K562 (cell line): Measurements from ENCODE around the gene TRAP1. TPM values are rescaled to one million over a fixed set of nuclear protein-coding genes. Genes with fewer than 3 reads are reported as not detected.

Source experiments
- ARNT ChIP-seq, 2 experiments: fragments of 450-650 bp; IDR thresholded peaks; 2 replicates each; pipeline ENCODE4 v1.6.1; 2016; ENCODE audit warnings: mild to moderate bottlenecking in 1 of 2
- ATF7 ChIP-seq: fragments of 450-650 bp; IDR thresholded peaks from 2 replicates; pipeline ENCODE4 v1.7.1; 2014; ENCODE audit warnings: mild to moderate bottlenecking, moderate library complexity
- CBX8 ChIP-seq: fragments of 200-600 bp; sonication (generic); IDR thresholded peaks from 2 replicates; pipeline ENCODE4 v1.6.1; 2012; ENCODE audit warnings: borderline replicate concordance, mixed run types, low read depth, mild to moderate bottlenecking, moderate library complexity, mixed read lengths, low read length, control low read depth, inconsistent platforms; ENCODE audit not compliant: poor library complexity, severe bottlenecking; ENCODE audit errors: extremely low read depth
- CCAR2 ChIP-seq: fragments of 200-400 bp; formaldehyde crosslinking; IDR thresholded peaks from 2 replicates; pipeline ENCODE4 v1.6.1; 2017; ENCODE audit warnings: mild to moderate bottlenecking, low read depth, low read length
- E2F3 ChIP-seq: fragments of 250-450 bp; sonication (Bioruptor Pico); IDR thresholded peaks from 2 replicates; pipeline ENCODE4 v1.4.0; 2020; ENCODE audit warnings: mild to moderate bottlenecking
- ETV1 ChIP-seq: fragments of 450-650 bp; conservative IDR thresholded peaks from 2 replicates; pipeline ENCODE4 v1.6.1; 2016; ENCODE audit warnings: missing genetic modification characterization, control low read depth, low read depth, missing compliant biosample characterization
- ETV6 ChIP-seq, 3 experiments: fragments of 150-350 bp in 1 of 3; sonication (generic) in 1 of 3; formaldehyde crosslinking in 1 of 3; IDR thresholded peaks; 2 replicates each; pipeline versions ENCODE4 v1.6.1 to v1.8.0; 2014 to 2022; ENCODE audit warnings: borderline replicate concordance in 2 of 3, low read depth in 2 of 3, antibody characterized with exemption in 1 of 3, low read length in 1 of 3, mild to moderate bottlenecking in 1 of 3, missing genetic modification reagents in 1 of 3
- GABPB1 ChIP-seq: sonication (generic); formaldehyde crosslinking; IDR thresholded peaks from 2 replicates; pipeline ENCODE4 v1.8.0; 2022; ENCODE audit warnings: mild to moderate bottlenecking, missing genetic modification reagents
- HDGF ChIP-seq: fragments of 450-650 bp; IDR thresholded peaks from 2 replicates; pipeline ENCODE4 v1.6.1; 2016
- KLF10 ChIP-seq: fragments of 250-450 bp; sonication (Bioruptor Pico); IDR thresholded peaks from 2 replicates; pipeline ENCODE4 v1.6.1; 2021; ENCODE audit warnings: matching md5 sums
- MAZ ChIP-seq, 2 experiments: fragments of 450-650 bp in 1 of 2; sonication (generic) in 1 of 2; formaldehyde crosslinking; IDR thresholded peaks in 1 of 2; conservative IDR thresholded peaks in 1 of 2; 2 replicates each; pipeline versions ENCODE4 v1.4.0 to v1.5.0; 2020; ENCODE audit warnings: mild to moderate bottlenecking in 1 of 2, missing genetic modification reagents in 1 of 2
- MLX ChIP-seq, 2 experiments: fragments of 450-650 bp in 1 of 2; sonication (generic) in 1 of 2; formaldehyde crosslinking; conservative IDR thresholded peaks; 2 replicates each; pipeline versions ENCODE4 v1.4.0 to v1.8.1; 2020 to 2022; ENCODE audit warnings: mild to moderate bottlenecking in 1 of 2, missing genetic modification reagents in 1 of 2
- NFIC ChIP-seq: fragments of 450-650 bp; IDR thresholded peaks from 2 replicates; pipeline ENCODE4 v1.6.1; 2017; ENCODE audit warnings: mild to moderate bottlenecking, inconsistent platforms
- NFIX ChIP-seq: fragments of 250-450 bp; sonication (Bioruptor Pico); IDR thresholded peaks from 2 replicates; pipeline ENCODE4 v1.4.0; 2020; ENCODE audit warnings: low read depth, mild to moderate bottlenecking, moderate library complexity
- POLR3G ChIP-seq: IDR thresholded peaks from 2 replicates; pipeline ENCODE4 v1.6.1; 2011; ENCODE audit not compliant: insufficient read length, insufficient replicate concordance; ENCODE audit errors: extremely low read depth
- RB1 ChIP-seq: fragments of 450-650 bp; IDR thresholded peaks from 2 replicates; pipeline ENCODE4 v1.6.1; 2017; ENCODE audit warnings: low read depth, mild to moderate bottlenecking
- RFX5 ChIP-seq: IDR thresholded peaks from 2 replicates; pipeline ENCODE4 v1.6.1; 2011; ENCODE audit warnings: low read depth, mild to moderate bottlenecking, improper control_type of control experiment, low read length
- RNF2 ChIP-seq: sonication (generic); IDR thresholded peaks from 2 replicates; pipeline ENCODE4 v1.6.1; 2016
- RUNX1 ChIP-seq: sonication (generic); IDR thresholded peaks from 2 replicates; pipeline ENCODE4 v1.6.1; 2016; ENCODE audit warnings: antibody characterized with exemption, low read depth
- SMAD1 ChIP-seq: fragments of 150-350 bp; IDR thresholded peaks from 2 replicates; pipeline ENCODE4 v1.6.1; 2014; ENCODE audit warnings: low read length, low read depth; ENCODE audit not compliant: partially characterized antibody
- STAT5A ChIP-seq: IDR thresholded peaks from 2 replicates; pipeline ENCODE4 v1.6.1; 2012; ENCODE audit warnings: low read length, inconsistent platforms, borderline replicate concordance
- TRIM24 ChIP-seq, 2 experiments: fragments of 450-650 bp; IDR thresholded peaks; 2 replicates each; pipeline ENCODE4 v1.6.1; 2016
- TSC22D4 ChIP-seq: fragments of 450-650 bp; IDR thresholded peaks from 2 replicates; pipeline ENCODE4 v1.6.1; 2016; ENCODE audit warnings: missing genetic modification characterization, missing biosample characterization, control low read depth
- ZBTB1 ChIP-seq: sonication (generic); formaldehyde crosslinking; IDR thresholded peaks from 2 replicates; pipeline ENCODE4 v1.8.1; 2023; ENCODE audit warnings: missing genetic modification reagents, low read depth, mild to moderate bottlenecking, borderline replicate concordance
- ZBTB9 ChIP-seq: fragments of 450-650 bp; formaldehyde crosslinking; IDR thresholded peaks from 2 replicates; pipeline ENCODE4 v1.4.0; 2020; ENCODE audit warnings: mild to moderate bottlenecking, moderate library complexity
- ZNF24 ChIP-seq: fragments of 450-650 bp; IDR thresholded peaks from 2 replicates; pipeline ENCODE4 v1.6.1; 2016
- ZNF263 ChIP-seq: sonication (generic); formaldehyde crosslinking; IDR thresholded peaks from 2 replicates; pipeline ENCODE4 v1.8.0; 2022; ENCODE audit warnings: mild to moderate bottlenecking, missing genetic modification reagents, borderline replicate concordance
- ZNF436 ChIP-seq: fragments of 250-450, 450-650 bp; sonication (Bioruptor Pico); formaldehyde crosslinking; IDR thresholded peaks from 2 replicates; pipeline ENCODE4 v1.7.0; 2020; ENCODE audit warnings: mild to moderate bottlenecking
- ZNF764 ChIP-seq: fragments of 250-450 bp; sonication (Bioruptor Pico); IDR thresholded peaks from 2 replicates; pipeline ENCODE4 v1.4.0; 2020; ENCODE audit warnings: low read depth, mild to moderate bottlenecking, moderate library complexity
- polyA plus RNA-seq, 8 experiments: library from polyadenylated mRNA; depleted of rRNA in 4 of 8; stranded (reverse) in 5 of 8; unstranded in 3 of 8; fragments of >200 nt; fragmentation: Nextera tagmentation in 2 of 8; fragmentation: Illumina TruSeq in 1 of 8; extraction: Ambion mirVana in 2 of 8; extraction: Trizol in 1 of 8; gene quantifications; 2 replicates each; pipeline versions ENCODE4 v1.2.1 to v1.2.3, GENCODE V29; 2011 to 2014; ENCODE audit warnings: inconsistent platforms in 1 of 8, missing spikeins in 1 of 8
- total RNA-seq, 7 experiments: library from RNA; depleted of rRNA in 6 of 7; stranded (reverse); fragments of >200 nt in 6 of 7; fragmentation: Illumina TruSeq in 2 of 7; extraction: Trizol in 2 of 7; gene quantifications; 2 replicates each; pipeline versions ENCODE4 v1.2.1 to v1.2.3, GENCODE V29; 2011 to 2021; ENCODE audit warnings: low replicate concordance in 1 of 7

The TRAP1 gene
- total and polyA plus RNA-seq, 9 of the 15 experiments (the other 6 are each of a cell fraction or from before 2014, with no cell fraction given) = 19.1 to 436 (median 301) TPM

DNA sequence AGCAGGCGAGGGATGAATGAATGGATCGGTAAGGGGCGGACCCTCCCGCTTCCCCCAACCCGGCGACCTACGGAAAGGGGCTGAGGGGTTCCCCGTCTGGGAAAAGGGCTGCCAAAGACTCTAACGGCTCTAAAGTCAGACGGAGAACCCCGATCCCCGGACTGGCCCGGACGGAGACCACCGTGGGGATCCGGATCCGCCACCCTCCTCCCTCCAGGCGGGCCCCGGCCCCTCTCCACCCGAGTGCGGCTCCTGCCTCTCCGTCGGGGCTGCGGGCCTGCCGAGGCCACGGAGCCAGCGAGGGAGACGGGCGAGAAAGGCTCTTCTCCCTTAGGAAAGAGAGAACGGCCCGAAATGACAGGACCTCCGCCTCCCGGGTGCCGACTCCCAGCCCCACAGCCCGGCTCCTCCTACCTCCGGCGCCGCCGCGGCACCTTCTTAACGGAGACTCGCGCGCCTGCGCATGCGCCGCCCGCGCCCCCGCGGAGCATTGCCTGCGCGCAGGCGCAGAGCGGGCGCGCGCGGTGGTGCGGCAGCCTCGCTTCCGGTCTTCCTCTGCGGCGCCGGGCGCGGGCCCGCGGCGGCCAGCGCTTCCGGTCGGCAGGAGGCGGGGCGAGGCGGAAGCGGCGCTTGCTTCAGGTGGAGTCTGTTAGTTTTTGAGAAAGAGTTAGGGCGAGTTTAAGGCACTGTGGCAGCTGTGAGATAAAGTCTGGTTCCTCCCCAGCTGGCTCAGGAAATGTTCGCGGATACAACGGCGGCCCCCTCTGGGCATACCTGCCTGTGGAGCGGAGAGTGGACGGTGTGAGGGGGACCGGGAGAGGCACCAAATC is 106.0 kb downstream of the TRAP1 start, which contains the start of gene SLX4 (continued):
- TF ChIP-seq CCAR2 (no peak), ETV6 (IDR thresholded peaks at IDR 0.05; ENCODE audit: borderline replicate concordance in 1 of 2, low read depth in 2 of 2, low read length in 1 of 2) (peak in 1 of 2 experiments; percentile 46; a peak in 2 of 4 replicates), ETV6 (CRISPR knock-in tag; IDR thresholded peaks at IDR 0.05; ENCODE audit: borderline replicate concordance) (no peak), ZNF24 (no peak), ZBTB1 (CRISPR knock-in tag) (no peak), NFIX (CRISPR knock-in tag) (no peak), RUNX1 (no peak), RFX5 (no peak), KLF10 (CRISPR knock-in tag) (no peak), ZNF263 (peak; percentile 70; the same call in 1 of the 2 replicates), ATF7 (peak; percentile 73), ETV1 (tag) (no peak), ARNT (IDR thresholded peaks at IDR 0.05) (no peak), CBX8 (no peak), MLX (CRISPR knock-in tag; conservative IDR thresholded peaks at IDR 0.05) (no peak), POLR3G (no peak), ZNF436 (CRISPR knock-in tag) (no peak), MAZ (CRISPR knock-in tag; conservative IDR thresholded peaks at IDR 0.05 in 1 of 2, IDR thresholded peaks at IDR 0.05 in 1 of 2) (peak in 1 of 2 experiments; percentile 58; a peak in 2 of 4 replicates), GABPB1 (peak; percentile 78), NFIC (no peak), TSC22D4 (tag) (no peak), E2F3 (CRISPR knock-in tag) (no peak), HDGF (no peak), STAT5A (no peak), RB1 (0 out of 2 replicates have a peak, but pooled peaks have one; percentile 55), ZNF764 (CRISPR knock-in tag) (no peak), SMAD1 (no peak), RNF2 (no peak), TRIM24 (IDR thresholded peaks at IDR 0.05) (no peak), ZBTB9 (peak; percentile 42; the same call in 1 of the 2 replicates)
